Dendritic cell treated with granulocyte-macrophage colony-stimulating factor and Interleukin-4, amounts not matched to agents 40 ng/mL and 50 ng/mL, for 4 days (primary cell): ENCODE measurements around the gene CSMD2.

Source experiments
- H3K27ac Mint-ChIP-seq: one replicate; pipeline ENCODE4 v1.8.0; 2022; ENCODE audit warnings: mild to moderate bottlenecking, mixed read lengths
- H3K27me3 Mint-ChIP-seq: one replicate; pipeline ENCODE4 v1.8.0; 2022; ENCODE audit warnings: mild to moderate bottlenecking, mixed read lengths
- H3K36me3 Mint-ChIP-seq: one replicate; pipeline ENCODE4 v1.8.0; 2022; ENCODE audit warnings: low read depth, mixed read lengths
- H3K4me1 Mint-ChIP-seq: one replicate; pipeline ENCODE4 v1.8.0; 2022; ENCODE audit warnings: low read depth, mixed read lengths
- H3K4me3 Mint-ChIP-seq: one replicate; pipeline ENCODE4 v1.8.0; 2022; ENCODE audit warnings: mild to moderate bottlenecking, moderate library complexity, mixed read lengths
- H3K9me3 Mint-ChIP-seq: one replicate; pipeline ENCODE4 v1.8.0; 2022; ENCODE audit warnings: mixed read lengths
- intact Hi-C: fragments of 100-400 bp; cut with micrococcal nuclease; formaldehyde crosslinking; loops from one replicate; pipeline ENCODE4 v1.15.0; 2022

The CSMD2 gene

GRCh38 chr1:33682371-33682770, 482.7 kb downstream of the CSMD2 start:
- Mint-ChIP-seq H3K27ac (no peak overlapping the region), H3K27me3 (peaks cover 13% of the 10 kb centered on the region), H3K4me1 (no peaks in the 10 kb centered on the region), H3K4me3 (no peak overlapping the region), H3K9me3 (no peaks in the 10 kb centered on the region), H3K36me3 (no peaks in the 10 kb centered on the region)
- intact Hi-C loops, result no loop called here

- no peaks in the 10 kb centered on the region for H3K4me1 Mint-ChIP-seq
- H3K27ac Mint-ChIP-seq, result no peak overlapping the region
- no peak overlapping the region for H3K4me3 Mint-ChIP-seq
- peaks cover 7% of the 10 kb centered on the region for H3K27me3 Mint-ChIP-seq
- intact Hi-C loops, result no loop called here
- no peaks in the 10 kb centered on the region for H3K36me3 Mint-ChIP-seq
- no peaks in the 10 kb centered on the region for H3K9me3 Mint-ChIP-seq
These were observed 484.7 kb downstream of the CSMD2 start for GRCh38 chr1:33680281-33680840.

- intact Hi-C loops, result no loop called here
These were observed 494.5 kb downstream of the CSMD2 start for GRCh38 chr1:33670567-33670966.

GRCh38 chr1:33668695-33669094, 496.3 kb downstream of the CSMD2 start:
- Mint-ChIP-seq H3K36me3 (no peaks in the 10 kb centered on the region), H3K9me3 (peaks cover 26% of the 10 kb centered on the region), H3K4me1 (no peaks in the 10 kb centered on the region), H3K4me3 (no peak overlapping the region), H3K27me3 (peaks cover 11% of the 10 kb centered on the region), H3K27ac (no peak overlapping the region)
- intact Hi-C loops, result no loop called here

More at GRCh38 chr1:33670567-33670966, 494.5 kb downstream of the CSMD2 start:
- Mint-ChIP-seq H3K36me3 (no peaks in the 10 kb centered on the region), H3K27ac (no peak overlapping the region), H3K9me3 (peaks cover 34% of the 10 kb centered on the region), H3K4me1 (no peaks in the 10 kb centered on the region), H3K27me3 (peaks cover 10% of the 10 kb centered on the region), H3K4me3 (no peak overlapping the region)

- intact Hi-C loops, result no loop called here
- no peaks in the 10 kb centered on the region for H3K36me3 Mint-ChIP-seq
- H3K9me3 Mint-ChIP-seq, result peaks cover 16% of the 10 kb centered on the region
- H3K27me3 Mint-ChIP-seq, result peaks cover 11% of the 10 kb centered on the region
- no peak overlapping the region for H3K4me3 Mint-ChIP-seq
- H3K27ac Mint-ChIP-seq, result no peak overlapping the region
- no peaks in the 10 kb centered on the region for H3K4me1 Mint-ChIP-seq
These were observed 497.4 kb downstream of the CSMD2 start for GRCh38 chr1:33667386-33668282.

- peaks cover 11% of the 10 kb centered on the region for H3K27me3 Mint-ChIP-seq
- no peaks in the 10 kb centered on the region for H3K4me1 Mint-ChIP-seq
- H3K4me3 Mint-ChIP-seq, result no peak overlapping the region
- intact Hi-C loops, result no loop called here
- no peaks in the 10 kb centered on the region for H3K36me3 Mint-ChIP-seq
- no peak overlapping the region for H3K27ac Mint-ChIP-seq
- peaks cover 7% of the 10 kb centered on the region for H3K9me3 Mint-ChIP-seq
These were observed 498.4 kb downstream of the CSMD2 start for GRCh38 chr1:33666616-33667015.

- Mint-ChIP-seq H3K27ac (no peak overlapping the region), H3K4me1 (peaks cover 2% of the 10 kb centered on the region), H3K36me3 (no peaks in the 10 kb centered on the region), H3K9me3 (no peaks in the 10 kb centered on the region), H3K27me3 (peaks cover 7% of the 10 kb centered on the region), H3K4me3 (no peak overlapping the region)
- intact Hi-C loops, result no loop called here
These were observed 503.1 kb downstream of the CSMD2 start for GRCh38 chr1:33661811-33662454.

GRCh38 chr1:33660956-33661355, 504.1 kb downstream of the CSMD2 start:
- H3K27ac Mint-ChIP-seq, result no peak overlapping the region
- peaks cover 10% of the 10 kb centered on the region for H3K4me1 Mint-ChIP-seq
- H3K9me3 Mint-ChIP-seq, result no peaks in the 10 kb centered on the region
- peaks cover 3% of the 10 kb centered on the region for H3K27me3 Mint-ChIP-seq
- intact Hi-C loops, result no loop called here
- H3K36me3 Mint-ChIP-seq, result no peaks in the 10 kb centered on the region
- no peak overlapping the region for H3K4me3 Mint-ChIP-seq

- intact Hi-C loops, result no loop called here
- Mint-ChIP-seq H3K9me3 (no peaks in the 10 kb centered on the region), H3K4me3 (no peak overlapping the region)
These were observed 504.8 kb downstream of the CSMD2 start for GRCh38 chr1:33660244-33660643.

GRCh38 chr1:33659641-33660040, 505.4 kb downstream of the CSMD2 start:
- H3K4me1 Mint-ChIP-seq, result peaks cover 13% of the 10 kb centered on the region
- H3K27me3 Mint-ChIP-seq, result peaks cover 3% of the 10 kb centered on the region
- H3K9me3 Mint-ChIP-seq, result no peaks in the 10 kb centered on the region
- H3K27ac Mint-ChIP-seq, result no peak overlapping the region
- H3K36me3 Mint-ChIP-seq, result no peaks in the 10 kb centered on the region
- no peak overlapping the region for H3K4me3 Mint-ChIP-seq
- intact Hi-C loops, result no loop called here

More at GRCh38 chr1:33660244-33660643, 504.8 kb downstream of the CSMD2 start:
- H3K27ac Mint-ChIP-seq, result no peak overlapping the region
- peaks cover 3% of the 10 kb centered on the region for H3K27me3 Mint-ChIP-seq
- peaks cover 13% of the 10 kb centered on the region for H3K4me1 Mint-ChIP-seq
- no peaks in the 10 kb centered on the region for H3K36me3 Mint-ChIP-seq

- intact Hi-C loops, result no loop called here
- Mint-ChIP-seq H3K9me3 (no peaks in the 10 kb centered on the region), H3K4me1 (peaks cover 13% of the 10 kb centered on the region), H3K4me3 (no peak overlapping the region), H3K27ac (no peak overlapping the region), H3K27me3 (no peaks in the 10 kb centered on the region), H3K36me3 (no peaks in the 10 kb centered on the region)
These were observed 507.2 kb downstream of the CSMD2 start for GRCh38 chr1:33657833-33658232.

- H3K27me3 Mint-ChIP-seq, result no peaks in the 10 kb centered on the region
- no peaks in the 10 kb centered on the region for H3K36me3 Mint-ChIP-seq
- H3K9me3 Mint-ChIP-seq, result no peaks in the 10 kb centered on the region
- H3K4me3 Mint-ChIP-seq, result no peak overlapping the region
- intact Hi-C loops, result no loop called here
- peaks cover 13% of the 10 kb centered on the region for H3K4me1 Mint-ChIP-seq
- H3K27ac Mint-ChIP-seq, result no peak overlapping the region
These were observed 508.5 kb downstream of the CSMD2 start for GRCh38 chr1:33656467-33657005.

- Mint-ChIP-seq H3K9me3 (no peaks in the 10 kb centered on the region), H3K27ac (no peak overlapping the region), H3K36me3 (no peaks in the 10 kb centered on the region), H3K4me3 (no peak overlapping the region), H3K4me1 (peaks cover 13% of the 10 kb centered on the region), H3K27me3 (no peaks in the 10 kb centered on the region)
- intact Hi-C loops, result no loop called here
These were observed 509.5 kb downstream of the CSMD2 start for GRCh38 chr1:33655496-33655895.

GRCh38 chr1:33654267-33654834, 510.7 kb downstream of the CSMD2 start:
- H3K27me3 Mint-ChIP-seq, result no peaks in the 10 kb centered on the region
- intact Hi-C loops, result no loop called here
- no peaks in the 10 kb centered on the region for H3K9me3 Mint-ChIP-seq
- no peak overlapping the region for H3K27ac Mint-ChIP-seq
- peaks cover 13% of the 10 kb centered on the region for H3K4me1 Mint-ChIP-seq
- no peak overlapping the region for H3K4me3 Mint-ChIP-seq
- H3K36me3 Mint-ChIP-seq, result no peaks in the 10 kb centered on the region
